GM12878 (cell line): ENCODE results near the gene GUK1. TPM values are rescaled to one million over a fixed set of nuclear protein-coding genes. Genes with fewer than 3 reads are reported as not detected.

ENCODE experiments used
- ATAC-seq: fragments of 200-7000 bp; cut with Tn5 transposase; 3 replicates; pipeline ENCODE4 v1.9.1; 2020; ENCODE audit warnings: mild to moderate bottlenecking, moderate library complexity
- BruUV-seq: library from RNA; stranded (reverse); fragments of 400-500 nt; replicated peaks from 2 replicates; lab custom pipeline; 2021; lab: Mats Ljungman, UMichigan
- CTCF ChIA-PET: fragments of 300-600 bp; sonication (Branson Sonifier 250); formaldehyde crosslinking; extraction: SDS; loops from one replicate; lab custom pipeline; 2021; ENCODE audit warnings: inconsistent platforms; lab: Yijun Ruan, JAX
- POLR2A ChIA-PET: fragments of 350-600 bp; formaldehyde crosslinking; extraction: SDS; loops from one replicate; lab custom pipeline; 2021; ENCODE audit warnings: inconsistent platforms; lab: Charles Lee
- RAD21 ChIA-PET: fragments of 300-600 bp; sonication (Branson Sonifier 250); formaldehyde crosslinking; loops from one replicate; lab custom pipeline; 2023; ENCODE audit warnings: antibody characterized with exemption; ENCODE audit not compliant: unreplicated experiment; lab: Charles Lee
- SMC1A ChIA-PET: fragments of 300-600 bp; sonication (Branson Sonifier 250); formaldehyde crosslinking; loops from one replicate; lab custom pipeline; 2023; ENCODE audit not compliant: unreplicated experiment, uncharacterized antibody; lab: Charles Lee
- DNase-seq: peaks from one replicate; pipeline ENCODE4 v3.0.0-alpha.2; 2011; ENCODE audit warnings: low read depth, low spot score
- FAIRE-seq: peaks from 3 replicates; lab custom pipeline; 2011; peaks lifted over from hg19 to GRCh38; lab: Jason Lieb, UNC
- H2AFZ ChIP-seq: 2 replicates; pipeline ENCODE4 v1.6.0; 2011; ENCODE audit warnings: low read depth, low read length, control low read depth; ENCODE audit not compliant: control insufficient read depth
- H3K27ac ChIP-seq: 2 replicates; pipeline ENCODE4 v1.5.1; 2011; ENCODE audit warnings: control low read depth; ENCODE audit not compliant: control insufficient read depth, insufficient read depth
- H3K27me3 ChIP-seq, 2 experiments: replicated peaks in 1 of 2; 2 replicates each; pipeline versions ENCODE4 v1.6.0 to v1.6.1; 2011; ENCODE audit warnings: low read length in 1 of 2; ENCODE audit not compliant: control insufficient read depth in 2 of 2, insufficient read depth in 2 of 2
- H3K36me3 ChIP-seq, 2 experiments: 2 replicates each; pipeline ENCODE4 v1.5.1; 2011; ENCODE audit warnings: low read length in 1 of 2; ENCODE audit not compliant: control insufficient read depth in 2 of 2, insufficient read depth in 2 of 2
- H3K4me1 ChIP-seq: 2 replicates; pipeline ENCODE4 v1.6.1; 2011; ENCODE audit warnings: mild to moderate bottlenecking, low read length, moderate library complexity, mixed read lengths; ENCODE audit not compliant: control insufficient read depth, insufficient read depth
- H3K4me2 ChIP-seq: 2 replicates; pipeline ENCODE4 v1.6.0; 2011; ENCODE audit warnings: control low read depth; ENCODE audit not compliant: control insufficient read depth, insufficient read depth
- H3K4me3 ChIP-seq: fragments of 200-600 bp; sonication (generic); 2 replicates; pipeline ENCODE4 v1.5.1; 2016
- H3K79me2 ChIP-seq: 2 replicates; pipeline ENCODE4 v1.6.0; 2011; ENCODE audit warnings: low read length; ENCODE audit not compliant: control insufficient read depth, insufficient read depth
- H3K9ac ChIP-seq: 2 replicates; pipeline ENCODE4 v1.8.0; 2011; ENCODE audit warnings: low read length, control low read depth, mixed read lengths; ENCODE audit not compliant: control insufficient read depth, insufficient read depth
- H3K9me3 ChIP-seq: replicated peaks from 3 replicates; pipeline ENCODE4 v1.5.1; 2011; ENCODE audit warnings: mild to moderate bottlenecking, low read length; ENCODE audit not compliant: control insufficient read depth, insufficient read depth
- H4K20me1 ChIP-seq: 2 replicates; pipeline ENCODE4 v1.6.0; 2011; ENCODE audit not compliant: control insufficient read depth, insufficient read depth
- CBFB ChIP-seq: IDR thresholded peaks from 2 replicates; pipeline ENCODE4 v1.6.1; 2016; ENCODE audit warnings: antibody characterized with exemption, low read depth
- CHD1 ChIP-seq: IDR thresholded peaks from 2 replicates; pipeline ENCODE4 v1.6.1; 2012; ENCODE audit warnings: low read depth, low read length, improper control_type of control experiment
- HDAC2 ChIP-seq: fragments of 200-600 bp; sonication (generic); IDR thresholded peaks from 2 replicates; pipeline ENCODE4 v1.6.1; 2017
- MEF2B ChIP-seq: fragments of 450-650 bp; IDR thresholded peaks from 2 replicates; pipeline ENCODE4 v1.6.1; 2018; ENCODE audit warnings: mild to moderate bottlenecking, moderate library complexity; ENCODE audit not compliant: partially characterized antibody, poor library complexity, severe bottlenecking
- POLR2A ChIP-seq: IDR thresholded peaks from 2 replicates; pipeline ENCODE4 v1.6.1; 2011; ENCODE audit warnings: low read depth, mild to moderate bottlenecking, low read length
- ZNF384 ChIP-seq: IDR thresholded peaks from 2 replicates; pipeline ENCODE4 v1.6.1; 2012; ENCODE audit warnings: low read depth, mild to moderate bottlenecking, low read length, improper control_type of control experiment, borderline replicate concordance
- ZNF687 ChIP-seq: fragments of 450-650 bp; IDR thresholded peaks from 2 replicates; pipeline ENCODE4 v1.6.1; 2017; ENCODE audit warnings: mild to moderate bottlenecking, moderate library complexity
- WGBS: methylation state at CpG from one replicate; pipeline ENCODE4 v1.1.6; 2016; ENCODE audit warnings: low lambda C conversion rate; ENCODE audit not compliant: insufficient replicate concordance, insufficient coverage; ENCODE audit errors: missing lambda C conversion rate; 5-methylcytosine and 5-hydroxymethylcytosine counted together
- in situ Hi-C: fragments of 300-500 bp; cut with MboI; formaldehyde crosslinking; loops from 9 replicates; pipeline ENCODE4 v1.14.3; 2018; ENCODE audit warnings: mixed read lengths
- intact Hi-C: fragments of 100-400 bp; cut with micrococcal nuclease; formaldehyde crosslinking; loops from one replicate; pipeline ENCODE4 v1.14.2; 2022; ENCODE audit not compliant: unreplicated experiment
- polyA plus RNA-seq, 11 experiments: library from polyadenylated mRNA; depleted of rRNA in 4 of 11; unstranded in 6 of 11; stranded (reverse) in 5 of 11; fragments of >200 nt; fragmentation: Nextera tagmentation in 4 of 11; fragmentation: Illumina TruSeq in 1 of 11; extraction: Ambion mirVana in 4 of 11; extraction: Trizol in 1 of 11; gene quantifications; 1 replicate in 1 of 11; 2 replicates in 10 of 11; pipeline versions ENCODE4 v1.2.1 to v1.2.3, GENCODE V29; 2011 to 2016; ENCODE audit warnings: inconsistent platforms in 2 of 11, missing spikeins in 2 of 11, low read depth in 1 of 11
- total RNA-seq, 4 experiments: library from RNA; depleted of rRNA in 3 of 4; stranded (reverse); fragments of >200 nt in 3 of 4; fragmentation: Illumina TruSeq in 1 of 4; extraction: Trizol in 1 of 4; gene quantifications; 2 replicates each; pipeline versions ENCODE4 v1.2.1 to v1.2.3, GENCODE V29; 2013 to 2021
- TF ChIP-seq, protein P1 (sequence below): fragments of 450-650 bp; IDR thresholded peaks from 2 replicates; pipeline ENCODE4 v1.6.1; 2017; ENCODE audit warnings: mild to moderate bottlenecking, low read depth, inconsistent platforms; ENCODE audit not compliant: poor library complexity, severe bottlenecking

GUK1 gene
- total and polyA plus RNA-seq, 10 of the 15 experiments (the other 5 are each of a cell fraction or from before 2014, with no cell fraction given), result 6.3 to 357 (median 203) TPM

DNA sequence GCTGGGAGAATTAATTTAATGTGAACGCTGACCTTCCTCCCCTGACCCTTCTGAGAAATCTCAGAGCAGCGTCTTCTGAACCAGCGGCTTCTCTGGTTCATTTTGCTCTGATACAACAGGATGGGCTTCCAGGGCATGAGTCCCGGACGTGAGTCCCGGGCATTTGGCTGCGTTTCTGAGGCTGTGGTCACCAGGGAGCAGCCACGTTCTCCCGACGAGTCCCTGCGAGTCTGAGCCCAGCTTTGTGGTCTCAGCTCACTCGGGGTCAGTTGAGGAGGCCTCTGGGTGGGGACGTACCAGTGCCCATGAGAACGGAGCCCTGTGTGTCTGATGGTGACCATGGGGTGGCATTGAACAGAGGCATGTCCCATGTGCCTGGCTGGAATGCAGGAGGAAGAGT lies 50.1 kb downstream of the GUK1 start:
- FAIRE-seq (no peak), DNase-seq (no peak), ATAC-seq (no peak)
- ChIA-PET POLR2A (no interaction called here), RAD21 (no interaction called here), CTCF (no interaction called here), SMC1A (no interaction called here)
- no peak overlapping the region for H3K4me2 ChIP-seq
- no peaks in the 10 kb centered on the region for H3K36me3 ChIP-seq
- no peaks in the 10 kb centered on the region for H3K4me1 ChIP-seq
- in situ Hi-C loops, result no loop called here
- H3K27ac ChIP-seq, result no peak overlapping the region
- no peak overlapping the region for H3K9ac ChIP-seq
- no peak for TF ChIP-seq ZNF687
- TF ChIP-seq ZNF384, result no peak
- no peak for TF ChIP-seq HDAC2
- TF ChIP-seq CBFB, result no peak
- TF ChIP-seq MEF2B, result no peak
- TF ChIP-seq, protein P1, sequence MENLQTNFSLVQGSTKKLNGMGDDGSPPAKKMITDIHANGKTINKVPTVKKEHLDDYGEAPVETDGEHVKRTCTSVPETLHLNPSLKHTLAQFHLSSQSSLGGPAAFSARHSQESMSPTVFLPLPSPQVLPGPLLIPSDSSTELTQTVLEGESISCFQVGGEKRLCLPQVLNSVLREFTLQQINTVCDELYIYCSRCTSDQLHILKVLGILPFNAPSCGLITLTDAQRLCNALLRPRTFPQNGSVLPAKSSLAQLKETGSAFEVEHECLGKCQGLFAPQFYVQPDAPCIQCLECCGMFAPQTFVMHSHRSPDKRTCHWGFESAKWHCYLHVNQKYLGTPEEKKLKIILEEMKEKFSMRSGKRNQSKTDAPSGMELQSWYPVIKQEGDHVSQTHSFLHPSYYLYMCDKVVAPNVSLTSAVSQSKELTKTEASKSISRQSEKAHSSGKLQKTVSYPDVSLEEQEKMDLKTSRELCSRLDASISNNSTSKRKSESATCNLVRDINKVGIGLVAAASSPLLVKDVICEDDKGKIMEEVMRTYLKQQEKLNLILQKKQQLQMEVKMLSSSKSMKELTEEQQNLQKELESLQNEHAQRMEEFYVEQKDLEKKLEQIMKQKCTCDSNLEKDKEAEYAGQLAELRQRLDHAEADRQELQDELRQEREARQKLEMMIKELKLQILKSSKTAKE, result no peak
- no peak for TF ChIP-seq POLR2A
- TF ChIP-seq CHD1, result no peak
- H4K20me1 ChIP-seq, result no peaks in the 10 kb centered on the region
- H3K79me2 ChIP-seq, result no peaks in the 10 kb centered on the region
- no peak overlapping the region for H3K4me3 ChIP-seq
- BruUV-seq, result no TSS peak
- intact Hi-C loops, result no loop called here
- H3K9me3 ChIP-seq, result no peaks in the 10 kb centered on the region
- no peak overlapping the region for H2AFZ ChIP-seq
- no peaks in the 10 kb centered on the region for H3K27me3 ChIP-seq
- WGBS, result 71% methylated on average over 14 of the region's 14 CpGs
